Effector memory CD8-positive, alpha-beta T cell (primary cell): ENCODE results near the gene GCK.
"Not testable (repeated sequence)": the region's sequence is repeated elsewhere in the genome, so short reads cannot be mapped to it uniquely, and the experiment has no call there.

ENCODE experiments used
- ATAC-seq: fragments of 150-1000 bp; cut with Tn5 transposase; replicated peaks from 2 replicates; pipeline ENCODE4 v1.10.0; 2021; ENCODE audit warnings: mild to moderate bottlenecking, moderate library complexity
- DNase-seq, 3 experiments: peaks; one replicate each; pipeline ENCODE4 v3.0.0; 2021
- H3K27ac Mint-ChIP-seq, 2 donors: one replicate each; pipeline ENCODE4 v1.8.0; 2022; ENCODE audit warnings: mild to moderate bottlenecking in 2 of 2, mixed read lengths in 2 of 2, moderate library complexity in 2 of 2
- H3K27me3 Mint-ChIP-seq, 2 donors: one replicate each; pipeline ENCODE4 v1.8.0; 2022; ENCODE audit warnings: mixed read lengths in 2 of 2
- H3K36me3 Mint-ChIP-seq: one replicate; pipeline ENCODE4 v1.8.0; 2022; ENCODE audit warnings: mild to moderate bottlenecking, moderate library complexity, mixed read lengths; ENCODE audit not compliant: insufficient read depth
- H3K4me1 Mint-ChIP-seq, 2 donors: one replicate each; pipeline ENCODE4 v1.8.0; 2022; ENCODE audit warnings: low read depth in 2 of 2, mixed read lengths in 2 of 2
- H3K4me3 Mint-ChIP-seq, 2 donors: one replicate each; pipeline ENCODE4 v1.8.0; 2022; ENCODE audit warnings: mild to moderate bottlenecking in 2 of 2, mixed read lengths in 2 of 2, moderate library complexity in 2 of 2
- H3K9me3 Mint-ChIP-seq, 2 donors: one replicate each; pipeline ENCODE4 v1.8.0; 2022; ENCODE audit warnings: mixed read lengths in 2 of 2

Gene GCK

GRCh38 chr7:44175730-44176129, 13.5 kb downstream of the GCK start:
- peaks cover 48 to 49% of the 10 kb centered on the region in 2 donors for H3K27me3 Mint-ChIP-seq
- no peaks in the 10 kb centered on the region for H3K4me1 Mint-ChIP-seq
- no peak overlapping the region for H3K27ac Mint-ChIP-seq
- H3K9me3 Mint-ChIP-seq: peaks cover 0 to 2% of the 10 kb centered on the region in 2 donors
- H3K4me3 Mint-ChIP-seq: no peak overlapping the region
- H3K36me3 Mint-ChIP-seq: no peaks in the 10 kb centered on the region
- DNase-seq (no peak), ATAC-seq (no peak)

GRCh38 chr7:44174694-44174948, 14.6 kb downstream of the GCK start:
- not testable (repeated sequence) for DNase-seq
- H3K27me3 Mint-ChIP-seq: peaks cover 44 to 51% of the 10 kb centered on the region in 2 donors

GRCh38 chr7:44173911-44174693, 15.1 kb downstream of the GCK start:
- H3K27me3 Mint-ChIP-seq: peaks cover 39 to 47% of the 10 kb centered on the region in 2 donors
- peaks cover 0 to 2% of the 10 kb centered on the region in 2 donors for H3K9me3 Mint-ChIP-seq
- no peaks in the 10 kb centered on the region for H3K36me3 Mint-ChIP-seq
- H3K4me3 Mint-ChIP-seq: no peak overlapping the region
- DNase-seq (no peak), ATAC-seq (no peak)
- H3K27ac Mint-ChIP-seq: no peak overlapping the region
- H3K4me1 Mint-ChIP-seq: no peaks in the 10 kb centered on the region

More at GRCh38 chr7:44174694-44174948, 14.6 kb downstream of the GCK start:
- H3K4me3 Mint-ChIP-seq, H3K27ac Mint-ChIP-seq, H3K9me3 Mint-ChIP-seq, ATAC-seq, H3K4me1 Mint-ChIP-seq, H3K36me3 Mint-ChIP-seq: not testable (repeated sequence)

- Mint-ChIP-seq H3K27me3 (peaks cover 27 to 36% of the 10 kb centered on the region in 2 donors), H3K27ac (no peak overlapping the region), H3K4me3 (no peak overlapping the region), H3K36me3 (no peaks in the 10 kb centered on the region), H3K4me1 (no peaks in the 10 kb centered on the region), H3K9me3 (peaks cover 0 to 2% of the 10 kb centered on the region in 2 donors)
- no peak for ATAC-seq
- no peak for DNase-seq
These were observed 16.3 kb downstream of the GCK start for GRCh38 chr7:44172803-44173424.

GRCh38 chr7:44172352-44172751, 16.9 kb downstream of the GCK start:
- DNase-seq: no peak
- no peak for ATAC-seq
- H3K36me3 Mint-ChIP-seq: no peaks in the 10 kb centered on the region

GRCh38 chr7:44171901-44172300, 17.3 kb downstream of the GCK start:
- not testable (repeated sequence) for H3K36me3 Mint-ChIP-seq, DNase-seq, H3K9me3 Mint-ChIP-seq, H3K4me3 Mint-ChIP-seq, H3K4me1 Mint-ChIP-seq, ATAC-seq, H3K27ac Mint-ChIP-seq
- peaks cover 17 to 30% of the 10 kb centered on the region in 2 donors for H3K27me3 Mint-ChIP-seq

More at GRCh38 chr7:44172352-44172751, 16.9 kb downstream of the GCK start:
- H3K4me1 Mint-ChIP-seq: no peaks in the 10 kb centered on the region
- peaks cover 0 to 2% of the 10 kb centered on the region in 2 donors for H3K9me3 Mint-ChIP-seq
- peaks cover 22 to 30% of the 10 kb centered on the region in 2 donors for H3K27me3 Mint-ChIP-seq
- no peak overlapping the region for H3K4me3 Mint-ChIP-seq
- H3K27ac Mint-ChIP-seq: no peak overlapping the region

GRCh38 chr7:44167920-44168319, 21.3 kb downstream of the GCK start:
- Mint-ChIP-seq H3K36me3 (no peaks in the 10 kb centered on the region), H3K4me1 (no peaks in the 10 kb centered on the region), H3K9me3 (no peaks in the 10 kb centered on the region), H3K27me3 (peaks cover under 1 to 6% of the 10 kb centered on the region in 2 donors), H3K27ac (no peak overlapping the region), H3K4me3 (no peak overlapping the region)
- ATAC-seq (no peak), DNase-seq (no peak)

GRCh38 chr7:44163591-44163990, 25.6 kb downstream of the GCK start:
- H3K4me1 Mint-ChIP-seq: no peaks in the 10 kb centered on the region
- no peaks in the 10 kb centered on the region for H3K9me3 Mint-ChIP-seq
- no peak overlapping the region for H3K27ac Mint-ChIP-seq
- H3K27me3 Mint-ChIP-seq: peaks cover 12% of the 10 kb centered on the region in 2 donors
- H3K4me3 Mint-ChIP-seq: no peak overlapping the region
- ATAC-seq (no peak), DNase-seq (no peak)
- H3K36me3 Mint-ChIP-seq: no peaks in the 10 kb centered on the region

- peaks cover 12 to 15% of the 10 kb centered on the region in 2 donors for H3K27me3 Mint-ChIP-seq
- DNase-seq: no peak
- no peaks in the 10 kb centered on the region for H3K36me3 Mint-ChIP-seq
- no peak for ATAC-seq
- H3K4me3 Mint-ChIP-seq: no peak overlapping the region
- no peak overlapping the region for H3K27ac Mint-ChIP-seq
- H3K9me3 Mint-ChIP-seq: no peaks in the 10 kb centered on the region
- no peaks in the 10 kb centered on the region for H3K4me1 Mint-ChIP-seq
These were observed 26.3 kb downstream of the GCK start for GRCh38 chr7:44162785-44163395.

- Mint-ChIP-seq H3K4me1 (no peaks in the 10 kb centered on the region), H3K27ac (no peak overlapping the region), H3K36me3 (no peaks in the 10 kb centered on the region), H3K27me3 (peaks cover 12 to 22% of the 10 kb centered on the region in 2 donors), H3K9me3 (no peaks in the 10 kb centered on the region), H3K4me3 (no peak overlapping the region)
- no peak for ATAC-seq
- DNase-seq: no peak
These were observed 27.1 kb downstream of the GCK start for GRCh38 chr7:44162179-44162578.

- H3K27me3 Mint-ChIP-seq: peaks cover 12 to 25% of the 10 kb centered on the region in 2 donors
- no peak for ATAC-seq
- H3K9me3 Mint-ChIP-seq: no peaks in the 10 kb centered on the region
- H3K4me3 Mint-ChIP-seq: no peak overlapping the region
- no peaks in the 10 kb centered on the region for H3K36me3 Mint-ChIP-seq
- H3K27ac Mint-ChIP-seq: no peak overlapping the region
- DNase-seq: no peak
- no peaks in the 10 kb centered on the region for H3K4me1 Mint-ChIP-seq
These were observed 27.9 kb downstream of the GCK start for GRCh38 chr7:44161371-44161770.

- H3K27ac Mint-ChIP-seq: no peak overlapping the region
- H3K36me3 Mint-ChIP-seq: no peaks in the 10 kb centered on the region
- peaks cover 12 to 25% of the 10 kb centered on the region in 2 donors for H3K27me3 Mint-ChIP-seq
- no peak overlapping the region for H3K4me3 Mint-ChIP-seq
- no peaks in the 10 kb centered on the region for H3K4me1 Mint-ChIP-seq
- DNase-seq (no peak), ATAC-seq (no peak)
- H3K9me3 Mint-ChIP-seq: no peaks in the 10 kb centered on the region
These were observed 29.2 kb downstream of the GCK start for GRCh38 chr7:44159824-44160630.

- Mint-ChIP-seq H3K36me3 (no peaks in the 10 kb centered on the region), H3K27ac (no peak overlapping the region), H3K4me3 (no peak overlapping the region), H3K27me3 (peaks cover 12 to 25% of the 10 kb centered on the region in 2 donors), H3K9me3 (no peaks in the 10 kb centered on the region), H3K4me1 (no peaks in the 10 kb centered on the region)
- ATAC-seq: no peak
- DNase-seq: no peak
These were observed 30.2 kb downstream of the GCK start for GRCh38 chr7:44158873-44159631.
